NK-92 treated with Interleukin-12 subunit alpha and Interleukin-12 subunit beta, amount 100 ng/mL, for 24 hours (cell line): Measurements from ENCODE around the gene SUSD1.
"Not testable (repeated sequence)": the region's sequence is repeated elsewhere in the genome, so short reads cannot be mapped to it uniquely, and the experiment has no call there.

ENCODE experiments used
- DNase-seq: peaks from one replicate; lab custom pipeline; 2025; lab: John Stamatoyannopoulos, UW

SUSD1 gene

DNA sequence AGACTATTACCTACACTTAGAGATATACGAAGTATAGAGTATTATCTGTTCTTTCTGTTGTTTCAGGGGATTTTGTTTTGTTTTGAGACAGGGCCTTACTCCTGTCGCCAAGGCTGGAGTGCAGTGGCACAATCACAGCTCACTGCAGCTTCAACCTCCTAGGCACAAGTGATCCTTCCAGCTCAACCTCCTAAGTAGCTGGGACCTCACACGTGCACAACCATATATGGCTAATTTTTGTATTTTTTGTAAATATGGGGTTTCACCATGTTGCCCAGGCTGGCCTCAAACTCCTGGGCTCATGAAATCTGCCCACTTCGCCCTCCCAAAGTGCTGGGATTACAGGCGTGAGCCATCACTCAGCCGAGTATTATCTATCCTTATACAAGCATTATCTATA, 45.9 kb downstream of the SUSD1 start:
- DNase-seq: no peak

DNA sequence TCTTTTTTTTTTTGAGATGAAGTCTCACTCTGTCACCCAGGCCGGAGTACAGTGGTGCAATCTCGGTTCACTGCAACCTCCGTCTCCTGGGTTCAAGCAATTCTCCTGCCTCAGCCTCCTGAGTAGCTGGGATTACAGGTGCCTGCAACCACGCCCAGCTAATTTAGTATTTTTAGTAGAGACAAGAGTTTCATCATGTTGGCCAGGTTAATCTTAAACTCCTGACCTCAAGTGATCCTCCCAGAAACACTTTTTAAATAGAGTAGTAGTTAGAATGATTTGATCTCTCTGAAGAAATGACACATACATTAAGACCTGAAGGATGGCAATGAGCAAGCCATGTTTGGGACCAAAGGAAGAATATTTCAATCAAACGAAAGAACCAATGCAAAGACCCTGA, 46.7 kb downstream of the SUSD1 start:
- DNase-seq: not testable (repeated sequence)

DNA sequence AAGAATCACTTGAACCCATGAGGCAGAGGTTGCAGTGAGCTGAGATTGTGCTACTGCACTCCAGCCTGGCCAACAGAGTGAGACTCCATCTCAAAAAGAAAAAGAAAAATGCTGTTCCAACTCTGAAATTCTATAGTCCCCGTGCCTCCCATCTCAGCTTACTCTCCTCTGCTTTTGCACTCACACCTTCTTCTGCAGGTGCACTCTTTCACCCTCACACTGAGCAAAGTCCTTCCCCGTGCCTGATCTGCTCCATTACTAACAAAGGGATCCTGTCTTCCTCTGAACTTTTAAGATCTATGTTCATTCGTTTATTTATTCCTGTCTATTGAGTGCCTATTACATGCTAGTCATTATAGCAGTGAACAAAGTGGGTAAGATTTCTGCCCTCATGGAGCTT, 47.8 kb downstream of the SUSD1 start:
- DNase-seq: no peak

DNA sequence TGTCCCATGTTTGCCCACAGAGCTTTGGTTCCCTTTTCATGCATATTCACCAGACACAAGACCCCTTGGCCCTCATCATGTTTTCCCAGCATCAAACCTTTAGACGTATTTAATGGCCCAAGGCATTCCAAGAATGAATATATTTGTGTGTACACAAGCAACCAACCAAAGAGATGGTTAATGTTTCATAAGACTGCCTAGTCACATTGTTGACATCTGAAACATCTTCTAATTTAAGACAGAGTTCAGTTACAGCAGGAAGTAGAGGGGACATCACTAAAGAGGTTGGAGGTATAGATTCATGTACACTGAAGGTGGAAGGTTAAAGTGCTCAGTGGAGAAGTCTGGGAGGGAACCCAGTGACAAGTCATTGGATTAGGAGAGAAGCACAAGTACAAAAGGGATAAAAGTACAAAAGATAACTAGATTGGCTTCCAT, 49.1 kb downstream of the SUSD1 start:
- DNase-seq: no peak

DNA sequence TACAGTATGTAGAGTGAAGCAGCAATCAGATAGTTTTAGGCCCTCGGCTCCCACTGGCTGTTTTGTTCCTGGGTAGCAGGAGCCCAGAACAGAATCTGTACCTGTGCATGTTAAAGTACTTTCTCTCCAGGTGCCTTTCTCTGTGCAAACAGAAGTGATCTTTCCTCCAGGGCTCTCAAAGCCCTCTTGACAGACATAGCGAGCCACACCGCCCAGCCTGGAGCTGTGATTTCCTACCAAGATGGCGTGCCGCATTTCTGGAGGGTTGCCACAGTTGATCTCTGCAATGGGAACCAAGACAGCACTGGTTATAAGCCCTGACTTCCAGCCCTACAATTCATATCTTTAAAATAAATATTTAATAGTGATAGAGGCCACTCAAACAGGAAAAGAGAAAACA, 50.9 kb downstream of the SUSD1 start:
- DNase-seq: no peak

DNA sequence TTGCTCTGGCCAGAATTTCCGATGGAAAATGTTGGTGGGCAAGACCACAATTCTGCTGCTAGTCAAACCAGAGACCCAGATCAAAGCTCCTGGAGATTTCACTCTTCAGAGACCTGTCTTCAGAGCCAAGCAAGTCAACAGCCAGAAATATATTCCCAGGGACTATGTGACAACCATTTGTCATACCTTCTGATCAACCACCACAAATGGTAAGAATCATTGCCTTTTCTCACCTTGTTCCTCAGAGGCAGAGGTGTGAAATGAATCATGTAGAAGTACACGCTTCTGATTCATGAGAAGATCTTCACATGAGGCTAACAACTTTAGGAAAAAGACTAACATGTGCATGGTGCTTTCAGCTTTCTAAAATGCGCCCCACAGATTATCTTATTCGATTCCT, 53.5 kb downstream of the SUSD1 start:
- no peak for DNase-seq

DNA sequence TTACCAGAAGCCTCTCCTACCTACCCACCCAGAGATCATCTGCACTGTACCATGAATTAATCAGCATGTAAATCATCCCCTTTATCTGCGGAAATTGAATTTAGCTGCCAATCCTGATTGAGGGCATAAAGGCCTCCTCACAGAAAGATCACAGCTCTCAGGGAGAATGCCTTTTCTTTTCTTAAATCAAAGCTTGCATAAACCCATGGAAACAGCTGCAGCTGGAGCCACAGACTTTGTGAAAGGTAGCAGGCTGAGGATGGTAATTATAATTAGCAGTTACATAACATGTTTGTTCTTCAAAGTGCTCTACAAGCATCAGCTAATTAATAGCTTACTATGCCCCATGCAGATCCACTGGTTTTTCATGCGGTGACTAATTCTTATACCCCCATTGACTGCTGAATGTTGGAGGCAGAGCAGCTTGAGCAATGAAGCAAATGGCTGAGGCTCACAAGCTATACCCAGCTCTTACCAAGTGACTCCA, 54.6 kb downstream of the SUSD1 start:
- no peak for DNase-seq

DNA sequence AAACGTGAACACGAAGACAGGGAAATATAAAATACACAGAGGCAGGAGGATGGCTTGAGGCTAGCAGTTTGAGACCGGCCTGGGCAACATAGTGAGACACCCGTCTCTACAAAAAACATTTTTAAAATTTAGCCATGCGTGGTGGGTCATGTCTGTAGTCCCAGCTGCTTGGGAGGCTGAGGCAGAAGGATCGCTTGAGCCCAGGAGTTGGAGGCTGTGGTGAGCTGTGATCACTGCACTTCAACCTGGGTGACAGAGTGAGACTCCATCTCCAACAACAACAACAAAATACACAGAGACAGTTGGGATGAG, 55.1 kb downstream of the SUSD1 start:
- DNase-seq: no peak

DNA sequence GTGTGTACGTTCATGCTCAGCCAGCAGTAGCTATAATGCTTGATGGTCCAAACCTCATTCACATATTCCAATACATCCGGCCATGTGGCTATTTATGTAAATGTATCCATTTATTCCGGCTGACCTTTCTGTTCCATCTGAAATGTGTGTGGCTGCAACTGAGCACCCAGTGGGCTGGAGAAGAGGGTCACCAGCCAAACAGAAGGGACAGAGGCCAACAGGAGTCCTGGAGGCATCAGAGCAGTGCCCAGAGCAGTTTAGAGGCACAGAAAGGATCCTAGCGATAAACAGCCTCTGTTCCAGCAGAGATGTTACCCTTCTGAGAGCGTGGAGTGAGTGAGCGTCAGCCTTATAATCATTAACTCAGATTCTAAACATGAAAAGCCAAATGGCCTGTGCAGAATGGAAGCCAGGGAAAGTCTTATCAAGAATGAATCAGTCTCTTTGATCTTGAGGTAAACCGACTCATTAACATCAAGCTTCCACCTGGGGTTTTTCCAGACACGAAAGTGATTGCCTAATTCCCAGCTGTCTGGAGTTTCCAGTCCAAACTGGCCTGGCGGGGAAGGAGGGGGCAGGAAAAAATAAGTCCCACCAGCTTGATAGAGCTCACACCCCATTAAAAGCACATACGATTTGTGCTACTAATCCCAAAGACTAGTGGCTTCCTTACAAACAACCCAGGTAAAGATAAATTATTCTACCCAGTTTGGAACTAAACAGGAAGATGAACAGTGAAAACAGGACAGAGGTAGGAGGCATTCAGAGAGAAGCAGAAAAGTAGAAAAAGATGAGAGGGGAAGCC, 55.7 kb downstream of the SUSD1 start:
- no peak for DNase-seq

DNA sequence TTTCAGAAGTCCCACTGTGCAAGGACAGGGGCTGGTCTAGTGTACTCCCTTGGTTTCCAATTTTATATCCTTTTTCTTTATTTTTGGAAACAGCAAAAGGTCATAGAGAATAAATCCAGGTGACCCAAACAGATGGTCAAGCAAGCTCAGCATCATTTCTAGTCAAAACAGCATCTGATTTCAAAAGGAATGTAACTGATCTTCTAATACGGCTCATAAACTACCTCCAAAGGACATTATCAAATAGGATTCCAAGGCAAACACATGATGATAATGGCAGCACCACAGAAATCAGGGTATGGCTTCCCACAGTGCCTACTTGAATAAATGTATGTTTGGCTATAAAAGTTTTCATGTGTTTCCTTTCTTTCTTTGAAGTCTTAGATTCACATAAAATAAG, 57.1 kb downstream of the SUSD1 start:
- DNase-seq: no peak

DNA sequence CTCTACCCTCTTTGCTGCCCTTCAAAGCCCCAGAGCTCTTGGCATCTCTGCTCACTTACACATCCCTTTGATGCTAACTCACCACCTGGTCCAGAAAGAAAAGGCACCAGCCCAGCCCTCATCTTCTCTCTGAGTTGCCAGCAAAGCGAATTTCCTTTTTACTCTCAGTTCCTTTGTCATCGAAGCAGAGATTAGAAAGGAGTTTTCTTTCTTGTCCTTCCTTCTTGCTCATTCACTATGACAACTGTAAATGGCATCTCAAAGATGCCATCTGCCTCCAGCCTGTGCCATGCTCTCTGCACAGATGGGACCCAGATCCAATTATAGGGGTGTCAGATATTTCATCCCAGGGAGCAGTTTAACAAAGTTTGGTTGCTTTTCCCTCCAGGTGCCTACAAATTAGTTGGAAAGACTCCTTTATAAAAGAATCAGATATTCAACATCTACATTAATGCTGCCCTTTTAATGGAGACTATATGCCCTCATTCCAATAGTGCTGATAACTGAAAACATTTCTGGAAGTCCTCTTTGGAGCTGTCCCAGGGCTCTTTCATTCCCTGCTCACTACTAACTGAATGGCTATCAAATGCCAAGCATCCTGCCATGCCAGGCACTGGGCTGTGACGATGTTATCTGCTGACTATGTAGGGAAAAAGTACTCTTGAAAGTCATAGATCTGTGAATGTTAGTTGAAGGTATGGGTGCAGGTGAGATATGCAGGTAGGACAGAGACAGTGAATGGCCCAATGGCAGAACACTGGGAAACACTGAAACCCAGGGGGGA, 58.9 kb downstream of the SUSD1 start:
- DNase-seq: no peak

DNA sequence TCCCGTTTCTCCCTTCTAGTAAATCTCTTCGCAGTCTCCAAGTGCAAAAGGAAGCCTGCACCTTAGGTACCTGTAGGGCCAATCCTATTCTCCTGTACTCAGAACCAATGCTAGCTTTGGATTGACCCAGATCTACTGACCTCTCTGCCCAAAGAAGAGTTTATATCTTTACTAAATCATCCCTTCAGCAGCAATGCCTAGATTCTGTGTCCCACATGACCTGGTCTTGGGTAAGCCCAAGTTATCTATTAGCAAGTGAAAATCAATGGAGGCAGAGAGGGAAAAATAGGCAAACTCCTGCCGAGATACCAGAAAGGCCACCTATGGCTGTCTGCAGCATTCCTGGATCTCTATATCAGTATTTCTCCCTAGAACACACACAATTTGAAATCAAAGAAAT, 60.0 kb downstream of the SUSD1 start:
- no peak for DNase-seq

DNA sequence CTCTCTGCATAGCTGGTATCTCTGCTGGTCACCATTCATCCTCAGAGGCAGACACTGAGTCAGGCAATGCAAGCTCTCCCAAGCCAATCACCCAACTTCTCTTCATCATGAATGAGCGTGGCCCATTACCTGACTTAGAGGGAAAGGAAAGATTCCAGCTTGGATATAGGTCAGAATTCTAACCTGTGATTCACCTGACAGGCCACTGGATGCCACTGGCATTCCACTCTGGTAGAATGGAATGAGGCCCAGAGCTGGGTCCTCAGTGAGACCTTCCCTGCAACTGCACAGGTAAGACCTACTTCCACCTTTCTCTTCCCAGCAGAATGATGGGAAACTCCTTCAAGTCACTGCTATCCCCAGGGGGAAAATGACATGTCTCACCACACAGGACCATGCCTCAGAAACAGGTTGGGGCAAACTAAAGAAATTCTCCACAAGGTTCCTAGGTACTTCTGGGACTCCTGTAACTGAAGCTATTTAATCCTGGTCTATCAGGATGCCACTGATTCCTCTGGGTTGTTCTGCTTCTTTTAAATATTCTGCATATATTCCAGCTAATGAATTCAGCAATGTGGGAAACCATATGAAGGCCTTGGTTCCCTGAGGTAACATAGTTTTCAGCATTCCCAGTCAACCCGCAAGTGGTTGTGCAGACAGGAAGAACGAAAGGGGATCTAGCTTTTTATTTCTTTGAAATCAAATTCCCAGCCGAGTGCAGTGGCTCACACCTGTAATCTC, 62.0 kb downstream of the SUSD1 start:
- DNase-seq: no peak

DNA sequence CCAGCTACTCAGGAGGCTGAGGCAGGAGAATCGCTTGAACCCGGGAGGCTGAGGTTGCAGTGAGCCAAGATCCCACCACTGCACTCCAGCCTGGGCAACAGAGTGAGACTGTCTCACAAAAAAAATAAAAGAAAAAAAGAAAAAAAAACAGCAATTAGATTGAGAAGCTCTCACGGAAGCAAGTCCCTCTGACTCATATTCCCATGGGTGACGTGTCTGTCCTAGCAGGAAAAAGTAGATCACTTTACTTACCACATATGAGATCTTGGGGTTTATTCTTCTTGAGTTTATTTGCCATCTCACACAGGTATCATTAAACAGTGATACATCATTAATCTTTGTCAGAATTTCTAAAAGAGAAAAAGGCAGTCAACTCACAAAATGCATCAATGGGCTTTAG, 62.6 kb downstream of the SUSD1 start:
- no peak for DNase-seq

DNA sequence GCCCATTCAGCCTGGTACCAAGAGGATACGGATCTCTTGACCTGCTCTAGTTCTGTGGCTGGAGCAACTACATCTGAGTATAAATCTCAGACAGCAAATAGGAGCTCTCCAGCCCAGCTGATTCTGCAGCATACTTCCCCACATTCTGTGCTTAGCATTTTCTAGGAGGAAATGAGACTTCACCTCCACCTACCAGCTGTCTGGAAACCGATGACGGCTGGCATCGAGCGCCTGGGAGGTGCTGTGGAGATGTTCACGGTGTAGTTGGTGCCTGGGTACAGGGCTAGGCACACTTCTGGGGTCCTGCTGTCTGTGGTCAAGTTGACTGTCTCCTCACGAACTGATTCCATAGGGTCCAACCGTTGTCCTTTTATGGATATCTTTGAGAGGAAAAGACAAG, 63.6 kb downstream of the SUSD1 start:
- DNase-seq: no peak

DNA sequence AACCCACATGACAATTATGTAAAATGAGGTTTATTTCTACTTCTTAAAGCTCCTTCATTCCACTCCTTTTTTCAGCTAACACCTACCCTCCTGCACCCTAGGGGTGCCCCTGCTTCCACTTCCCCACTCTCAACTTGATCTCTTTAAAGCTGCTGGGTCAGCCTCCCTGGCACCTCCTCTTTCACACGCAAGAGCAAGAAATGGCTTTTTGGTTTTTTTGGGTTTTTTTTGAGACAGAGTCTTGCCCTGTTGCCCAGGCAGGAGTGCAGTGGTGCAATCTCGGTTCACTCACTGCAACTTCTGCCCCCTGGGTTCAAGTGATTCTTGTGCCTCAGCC, 64.4 kb downstream of the SUSD1 start:
- DNase-seq: no peak

DNA sequence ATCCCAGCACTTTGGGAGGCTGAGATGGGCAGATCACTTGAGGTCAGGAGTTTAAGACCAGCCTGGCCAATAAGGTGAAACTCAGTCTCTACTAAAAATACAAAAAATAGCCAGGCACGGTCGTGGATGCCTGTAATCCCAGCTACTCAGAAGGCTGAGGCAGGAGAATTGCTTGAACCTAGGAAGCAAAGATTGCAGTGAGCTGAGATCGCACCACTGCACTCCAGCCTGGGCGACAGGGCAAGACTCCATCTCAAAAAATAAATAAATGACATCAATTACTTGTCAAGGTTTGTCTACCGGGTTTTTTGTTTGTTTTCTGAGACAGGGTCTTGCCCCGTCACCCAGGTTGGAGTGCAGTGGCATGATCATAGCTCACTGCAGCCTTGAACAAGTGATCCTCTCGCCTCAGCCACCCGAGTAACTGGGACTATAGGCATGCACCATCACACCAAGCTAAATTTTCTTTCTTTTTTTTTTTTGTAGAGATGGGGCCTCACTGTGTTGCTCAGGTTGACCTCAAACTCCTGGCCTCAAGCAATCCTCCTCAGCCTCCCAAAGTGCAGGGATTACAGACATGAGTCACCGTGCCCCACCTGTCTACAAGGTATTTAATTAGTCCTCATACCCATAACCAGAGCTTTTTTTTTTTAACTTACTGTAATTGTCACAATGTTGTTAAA, 64.9 kb downstream of the SUSD1 start:
- DNase-seq: no peak

DNA sequence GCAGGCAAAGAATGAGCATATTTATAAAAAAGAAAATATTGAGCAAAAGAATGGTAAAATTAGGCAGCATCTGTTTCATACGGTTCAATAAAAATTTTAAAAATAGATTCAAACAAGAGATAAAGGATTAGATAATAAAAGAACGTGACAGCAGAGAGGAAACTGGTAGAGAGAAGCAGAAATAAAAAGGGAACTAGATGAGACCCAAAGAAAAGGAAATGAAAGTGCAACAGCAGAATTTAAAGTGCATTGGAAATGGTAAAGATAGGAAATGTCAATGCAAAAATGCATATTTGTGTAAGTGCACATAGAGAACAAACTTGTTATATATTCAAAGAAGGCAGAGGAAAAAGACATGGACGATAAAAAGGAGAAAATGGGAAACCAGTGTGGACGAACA, 70.2 kb downstream of the SUSD1 start:
- DNase-seq: no peak

DNA sequence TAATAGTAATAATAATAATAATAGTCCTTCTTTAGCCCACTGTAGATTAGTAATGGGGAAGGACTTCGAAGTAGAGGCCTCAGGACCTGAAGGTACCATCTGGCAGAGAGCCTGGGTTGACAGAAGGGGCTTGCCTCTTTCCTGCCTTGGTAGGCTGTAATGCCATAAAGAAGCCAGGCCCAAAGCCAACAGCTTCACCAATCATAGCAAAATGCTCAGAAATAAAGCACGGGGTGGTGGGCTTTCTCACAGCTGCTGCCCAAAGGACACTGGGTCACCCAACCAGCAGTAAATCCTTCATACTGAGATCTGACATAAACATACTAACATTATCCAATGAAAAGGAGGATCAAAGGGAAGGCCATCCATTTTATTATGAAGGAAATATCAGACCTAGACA, 70.7 kb downstream of the SUSD1 start:
- no peak for DNase-seq

DNA sequence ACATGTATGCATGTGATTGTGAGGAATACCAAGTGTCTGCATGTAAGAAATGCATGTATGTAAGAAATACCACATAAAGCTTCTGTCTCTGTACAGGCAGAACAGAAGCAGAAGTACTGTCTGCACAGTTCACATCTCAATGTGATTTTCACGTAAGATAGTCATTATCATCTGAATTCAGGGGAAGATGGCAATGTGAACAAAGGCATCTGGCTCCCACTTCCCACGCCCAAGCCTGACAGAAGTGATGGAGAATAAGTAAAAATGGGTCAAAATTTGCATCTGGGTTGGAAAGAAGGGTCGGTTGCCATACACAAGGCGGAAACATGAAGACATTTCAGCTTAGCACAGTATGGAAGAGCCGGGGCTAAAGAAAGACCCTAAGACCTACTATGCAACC, 71.7 kb downstream of the SUSD1 start:
- DNase-seq: no peak

DNA sequence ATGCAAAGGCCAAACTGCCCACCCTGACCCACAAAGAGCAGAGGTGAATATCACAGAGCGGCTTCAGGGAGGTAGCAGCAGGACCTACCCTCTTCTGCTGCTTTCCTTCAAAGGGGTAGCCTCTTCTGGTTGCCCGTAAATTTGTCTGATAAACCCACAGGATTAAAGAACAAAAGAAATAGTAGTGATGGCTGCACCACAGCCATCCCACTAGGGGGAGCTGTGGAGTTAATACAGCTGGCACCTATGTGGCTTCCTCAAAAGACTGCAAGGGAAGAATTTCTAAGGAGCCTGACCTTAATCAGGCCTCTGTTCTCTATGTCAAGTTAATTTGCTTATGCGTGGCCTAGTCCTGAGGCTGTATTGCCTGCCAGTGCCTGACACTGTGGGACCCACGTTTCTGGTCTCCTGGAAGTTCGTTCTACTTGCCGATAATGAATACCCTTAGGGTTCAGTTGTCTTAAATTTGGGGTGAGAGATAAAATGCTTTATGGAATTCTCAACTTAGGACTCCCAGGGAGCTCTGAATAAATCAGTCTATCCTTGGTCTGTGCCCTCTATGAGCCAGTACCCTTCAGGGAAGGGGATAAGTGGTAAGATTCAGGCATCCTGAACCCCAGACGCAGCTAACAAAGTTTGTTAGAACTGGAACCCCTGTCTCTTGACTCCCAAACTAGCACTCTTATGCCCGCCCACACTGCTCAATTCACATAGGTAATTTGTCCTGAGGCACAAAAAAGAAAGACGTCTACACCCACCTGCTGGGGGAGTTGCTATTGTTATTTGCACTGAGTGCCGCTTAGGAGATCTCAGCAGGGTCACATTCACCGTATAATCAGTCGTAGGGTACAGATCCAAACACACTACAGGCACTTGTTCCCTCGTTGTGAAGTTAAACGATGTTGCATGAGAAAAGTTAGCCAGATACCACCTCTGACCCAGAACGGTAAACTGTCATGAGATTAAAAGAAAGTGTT, 77.1 kb downstream of the SUSD1 start:
- no peak for DNase-seq
